ENCODE results near the gene RPL39L.
"Not testable (repeated sequence)": the region's sequence is repeated elsewhere in the genome, so short reads cannot be mapped to it uniquely, and the experiment has no call there.

The RPL39L gene

GRCh38 chr3:187139895-187140253 lies 578 bp upstream of the RPL39L start:
- DNase-seq (ENCODE audit: low read depth in 2 of 3, low spot score in 1 of 3), result no peak

- DNase-seq (ENCODE audit: low read depth in 2 of 3, low spot score in 1 of 3), result peak in 1 of 3 donors; percentile 13
Measured at GRCh38 chr3:187136936-187137335, 2.4 kb downstream of the RPL39L start.

DNA sequence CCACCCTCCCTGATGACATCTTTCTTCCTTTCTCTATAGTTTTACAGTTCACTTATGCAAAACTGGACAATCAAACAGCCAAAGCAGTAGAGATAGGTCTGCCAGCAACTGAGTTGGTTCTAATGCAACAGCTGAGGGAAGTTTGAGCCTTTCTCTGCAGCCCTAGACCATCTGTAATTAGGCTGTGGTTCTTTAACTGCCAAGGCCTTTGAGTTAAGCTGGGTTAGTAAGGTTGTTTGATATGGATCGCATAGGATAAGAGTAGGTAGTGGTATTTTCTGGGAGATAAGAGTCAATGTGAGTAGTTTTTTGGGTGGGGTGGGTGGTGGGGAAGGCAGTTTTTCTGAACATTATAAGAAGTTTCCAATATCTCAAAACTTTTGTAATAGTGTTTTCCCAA lies 3.0 kb downstream of the RPL39L start:
- no peak for DNase-seq (ENCODE audit: low read depth in 2 of 3, low spot score in 1 of 3)

DNA sequence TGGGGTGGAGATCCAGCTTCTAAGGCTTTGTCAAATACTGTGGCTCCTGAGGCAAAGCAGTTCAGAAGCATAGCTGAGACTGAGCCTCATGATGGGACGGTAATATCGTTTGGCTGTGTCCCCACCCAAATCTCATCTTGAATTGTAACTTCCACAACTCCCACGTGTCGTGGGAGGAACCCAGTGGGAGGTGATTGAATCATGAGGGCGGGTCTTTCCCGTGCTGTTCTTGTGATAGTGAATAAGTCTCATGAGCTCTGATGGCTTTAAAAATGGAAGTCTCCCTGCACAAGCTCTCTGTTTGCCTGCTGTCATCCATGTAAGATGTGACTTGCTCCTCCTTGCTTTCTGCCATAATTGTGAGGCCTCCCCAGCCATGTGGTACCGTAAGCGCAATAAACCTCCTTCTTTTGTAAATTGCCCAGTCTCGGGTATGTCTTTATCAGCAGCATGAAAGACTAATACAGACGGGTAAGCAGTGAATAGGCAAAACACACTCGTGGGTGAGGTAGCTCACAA lies 4.1 kb downstream of the RPL39L start:
- DNase-seq (ENCODE audit: low read depth in 2 of 3, low spot score in 1 of 3), result not testable (repeated sequence)

DNA sequence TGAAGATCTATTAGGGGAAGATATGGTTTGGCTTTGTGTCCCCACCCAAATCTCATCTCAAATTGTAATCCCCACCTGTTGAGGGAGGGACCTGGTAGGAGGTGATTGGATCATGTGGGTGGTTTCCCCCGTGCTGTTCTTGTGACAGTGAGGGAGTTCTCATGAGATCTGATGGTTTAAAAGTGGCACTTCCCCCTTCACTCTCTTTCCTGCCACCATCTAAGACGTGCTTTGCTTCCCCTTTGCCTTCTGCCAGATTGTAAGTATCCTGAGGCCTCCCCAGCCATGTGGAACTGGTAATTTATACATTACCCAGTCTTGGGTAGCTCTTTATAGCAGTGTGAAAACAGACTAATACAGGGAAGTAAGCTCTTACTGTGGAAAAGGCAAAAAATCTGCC lies 6.1 kb downstream of the RPL39L start:
- DNase-seq (ENCODE audit: low read depth in 2 of 3, low spot score in 1 of 3), result not testable (repeated sequence)

- no peak for DNase-seq (ENCODE audit: low read depth in 2 of 3, low spot score in 1 of 3)
Measured at GRCh38 chr3:187132666-187133065, 6.6 kb downstream of the RPL39L start.

GRCh38 chr3:187131981-187132380 lies 7.3 kb downstream of the RPL39L start:
- DNase-seq (ENCODE audit: low read depth in 2 of 3, low spot score in 1 of 3), result no peak

DNA sequence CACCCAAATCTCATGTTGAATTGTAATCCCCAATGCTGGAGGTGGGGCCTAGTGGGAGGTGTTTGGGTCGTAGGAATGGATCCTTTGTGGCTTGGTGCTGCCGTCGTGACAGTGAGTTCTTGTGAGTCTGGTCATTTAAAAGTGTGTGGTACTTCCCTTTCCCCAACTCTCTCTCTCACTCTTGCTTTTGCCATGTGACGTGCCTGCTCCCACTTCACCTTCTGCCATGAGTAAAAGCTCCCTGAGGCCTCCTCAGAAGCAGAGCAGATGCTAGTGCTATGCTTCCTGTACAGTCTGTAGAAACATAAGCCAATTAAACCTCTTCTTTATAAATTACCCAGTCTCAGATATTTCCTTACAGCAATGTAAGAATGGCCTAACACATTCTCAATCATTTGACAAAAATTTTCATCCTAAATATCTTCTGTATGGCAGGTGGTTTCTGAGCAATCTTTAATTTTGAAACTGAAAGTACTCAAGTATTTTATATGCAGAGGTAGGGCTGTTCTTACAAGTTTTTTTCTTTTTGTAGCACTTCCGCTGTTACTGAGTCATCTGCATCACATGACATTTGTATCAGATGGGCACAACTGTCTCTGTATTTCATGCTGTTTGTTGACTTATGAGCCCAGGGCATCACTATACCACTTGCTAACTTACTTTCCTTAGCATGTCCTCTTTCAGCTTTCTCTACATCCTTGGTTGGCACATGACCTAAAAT lies 8.8 kb downstream of the RPL39L start:
- DNase-seq (ENCODE audit: low read depth in 2 of 3, low spot score in 1 of 3), result peak; percentile 16 to 36 (median 23)

DNA sequence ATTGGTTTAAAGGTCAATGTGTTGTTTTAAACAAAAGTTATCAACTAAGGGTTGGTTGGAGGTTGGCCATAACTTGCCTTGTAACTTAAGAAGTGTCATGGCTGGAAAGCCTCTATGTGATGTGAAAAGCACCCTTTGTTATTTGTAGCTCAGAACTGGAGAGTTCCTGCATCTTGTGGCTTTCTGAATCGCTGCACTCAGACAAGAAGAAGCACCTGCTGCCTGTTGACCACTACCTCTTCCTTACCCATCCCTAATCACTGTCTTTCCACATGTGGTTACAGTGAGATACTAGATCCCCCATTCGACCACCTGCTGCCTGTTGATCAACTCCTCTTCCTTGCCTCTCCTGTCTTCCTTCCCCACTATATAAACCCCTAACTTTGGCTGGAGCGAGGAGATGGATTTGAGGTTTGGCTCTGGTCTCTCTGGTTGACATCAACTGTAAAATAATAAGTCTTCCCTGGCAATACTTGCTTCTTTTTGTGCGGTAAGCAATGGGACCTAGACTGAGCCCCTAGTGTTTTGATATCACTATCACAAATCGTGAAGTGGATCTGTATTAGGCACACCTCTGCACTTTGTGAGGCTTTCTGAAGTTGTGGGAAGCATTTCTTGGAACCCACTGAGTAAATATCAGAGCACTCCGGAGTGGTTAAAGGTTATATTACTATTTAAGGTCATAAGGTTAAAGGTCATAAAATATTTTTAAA lies 13.8 kb downstream of the RPL39L start:
- DNase-seq (ENCODE audit: low read depth in 2 of 3, low spot score in 1 of 3), result no peak

- DNase-seq (ENCODE audit: low read depth in 2 of 3, low spot score in 1 of 3), result no peak
Measured at GRCh38 chr3:187122261-187122660, 17.0 kb downstream of the RPL39L start.

GRCh38 chr3:187120326-187120725 lies 19.0 kb downstream of the RPL39L start:
- DNase-seq (ENCODE audit: low read depth in 2 of 3, low spot score in 1 of 3), result no peak

DNA sequence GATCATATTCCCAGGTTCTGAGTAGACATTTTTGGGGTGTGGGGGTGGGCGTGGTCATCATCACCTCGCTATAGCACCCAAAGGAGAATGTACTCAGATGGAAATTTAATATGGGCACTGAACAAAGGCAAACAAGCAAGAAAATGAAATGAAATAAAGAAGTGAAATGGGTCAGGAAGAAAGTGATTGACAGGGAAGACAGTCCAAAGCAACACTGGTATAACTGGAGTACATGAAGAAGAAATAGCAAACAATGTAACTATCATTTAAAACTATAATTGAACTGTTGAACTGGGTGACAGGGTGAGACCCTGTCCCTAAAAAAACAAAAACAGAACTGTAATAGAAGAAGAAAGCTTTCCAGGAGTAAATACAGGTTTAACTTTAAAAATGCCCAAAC lies 24.8 kb downstream of the RPL39L start:
- DNase-seq (ENCODE audit: low read depth in 2 of 3, low spot score in 1 of 3), result no peak

- DNase-seq (ENCODE audit: low read depth in 2 of 3, low spot score in 1 of 3), result peak in 1 of 3 donors; percentile 41
Measured at GRCh38 chr3:187112934-187113793, 26.1 kb downstream of the RPL39L start.

GRCh38 chr3:187110156-187110555 lies 29.1 kb downstream of the RPL39L start:
- no peak for DNase-seq (ENCODE audit: low read depth in 2 of 3, low spot score in 1 of 3)

- DNase-seq (ENCODE audit: low read depth in 2 of 3, low spot score in 1 of 3), result no peak
Measured at GRCh38 chr3:187107989-187108388, 31.3 kb downstream of the RPL39L start.

DNA sequence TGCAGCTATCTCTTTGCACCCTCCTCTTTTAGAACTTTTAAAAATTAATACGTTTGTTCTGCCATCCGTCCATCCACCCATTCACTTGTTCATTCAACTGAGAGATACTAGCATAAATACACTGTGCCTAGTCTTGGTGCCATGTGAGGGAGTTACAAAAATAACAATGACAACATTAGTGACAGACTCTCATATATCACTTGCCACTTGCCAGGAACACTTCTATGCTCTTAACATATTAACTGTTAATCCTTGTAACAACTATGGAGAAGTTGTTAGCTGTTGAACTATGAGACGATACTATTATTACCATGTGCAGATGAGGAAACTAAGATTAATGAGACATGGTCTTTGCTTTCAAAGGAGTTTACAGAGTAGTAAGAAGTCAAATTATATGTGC lies 33.6 kb downstream of the RPL39L start:
- DNase-seq (ENCODE audit: low read depth in 2 of 3, low spot score in 1 of 3), result no peak

DNA sequence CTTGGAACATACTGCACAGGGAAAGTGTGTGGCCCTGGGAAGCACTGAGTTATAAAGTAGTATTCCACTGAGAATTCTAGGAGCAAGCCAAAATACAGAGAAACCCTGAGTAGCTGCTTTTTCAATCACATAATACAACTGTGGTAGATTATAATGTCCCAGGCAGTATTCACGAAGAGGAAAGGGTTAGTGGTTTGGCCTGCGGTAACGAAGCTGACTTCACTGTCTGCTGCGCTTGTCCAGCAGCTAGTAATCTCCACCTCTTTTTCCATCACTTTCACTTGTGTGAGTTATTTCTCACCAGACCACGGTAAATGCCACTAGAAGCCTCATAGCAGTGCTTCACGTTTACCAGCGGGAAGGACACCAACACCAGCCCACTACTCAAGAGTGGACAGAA lies 34.4 kb downstream of the RPL39L start:
- DNase-seq (ENCODE audit: low read depth in 2 of 3, low spot score in 1 of 3), result no peak

DNA sequence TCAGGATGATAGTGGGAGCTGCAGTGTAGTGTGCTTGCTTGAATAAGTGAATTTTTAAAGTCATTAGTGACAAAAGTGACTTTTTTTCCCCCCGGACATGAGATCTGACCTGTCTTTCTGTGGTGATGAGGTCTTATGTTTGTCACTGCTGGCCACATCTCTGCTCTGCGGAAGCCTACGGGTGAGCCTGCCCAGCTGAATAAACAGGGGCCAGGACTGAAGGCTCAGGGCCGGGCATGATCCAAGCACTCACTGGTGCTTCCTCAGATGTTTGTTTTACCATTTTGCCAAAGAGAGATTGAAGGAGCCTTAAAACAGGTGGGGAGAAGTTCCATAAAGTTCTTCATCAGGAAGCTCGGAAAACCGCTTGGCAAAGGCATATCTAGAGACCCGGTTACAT lies 35.0 kb downstream of the RPL39L start:
- no peak for DNase-seq (ENCODE audit: low read depth in 2 of 3, low spot score in 1 of 3)

DNA sequence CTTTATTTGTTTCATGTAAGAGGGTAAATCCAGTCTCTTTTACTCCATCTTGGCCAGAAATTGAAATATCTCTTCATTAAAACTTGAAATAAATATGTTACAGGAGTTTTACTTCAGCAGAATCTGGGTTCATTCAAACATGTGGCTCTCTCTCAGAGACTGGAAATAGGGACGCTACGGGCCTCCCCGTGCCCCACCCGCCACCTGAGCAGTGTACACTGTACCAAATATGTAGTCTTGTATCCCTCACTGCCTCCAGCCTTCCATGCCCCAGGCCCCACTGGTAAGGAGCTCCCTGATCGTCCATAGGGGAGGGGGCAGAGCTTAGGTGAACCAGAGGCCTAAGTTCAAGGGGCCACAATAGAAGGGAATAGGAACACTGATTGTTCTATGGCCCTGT lies 36.0 kb downstream of the RPL39L start:
- no peak for DNase-seq (ENCODE audit: low read depth in 2 of 3, low spot score in 1 of 3)

- DNase-seq (ENCODE audit: low read depth in 2 of 3, low spot score in 1 of 3), result no peak
Measured at GRCh38 chr3:187102073-187102634, 37.1 kb downstream of the RPL39L start.
